ENCODE data around the gene BMPER.

- no peak for TF ChIP-seq CTCF (IDR thresholded peaks at IDR 0.05)
- TF ChIP-seq POLR2A (IDR thresholded peaks at IDR 0.05): no peak
Observed at GRCh38 chr7:34090816-34091215, 185.5 kb downstream of the BMPER start.

All from thyroid gland (tissue), 4 donors.